ENCODE data around the gene GPRASP2.

Gene GPRASP2

DNA sequence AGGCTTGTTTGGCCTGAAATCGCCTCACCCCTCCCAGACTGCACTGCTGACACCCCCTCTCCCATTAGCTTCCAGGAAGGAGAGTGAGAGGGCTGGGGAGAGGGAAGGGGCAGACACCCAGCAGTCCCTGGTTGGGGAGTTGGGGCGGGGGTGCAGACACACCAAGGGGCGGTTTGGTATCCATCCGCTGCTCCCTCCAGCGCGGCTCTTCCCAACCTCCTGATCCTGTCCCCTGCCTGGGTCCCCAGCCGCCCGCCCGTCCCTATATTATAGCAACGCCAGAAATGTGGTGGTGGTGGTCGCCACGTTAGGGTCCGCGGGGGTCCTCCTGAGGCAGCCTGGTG is 33.2 kb downstream of the GPRASP2 start:
- no peak for DNase-seq (ENCODE audit: low read depth)

DNA sequence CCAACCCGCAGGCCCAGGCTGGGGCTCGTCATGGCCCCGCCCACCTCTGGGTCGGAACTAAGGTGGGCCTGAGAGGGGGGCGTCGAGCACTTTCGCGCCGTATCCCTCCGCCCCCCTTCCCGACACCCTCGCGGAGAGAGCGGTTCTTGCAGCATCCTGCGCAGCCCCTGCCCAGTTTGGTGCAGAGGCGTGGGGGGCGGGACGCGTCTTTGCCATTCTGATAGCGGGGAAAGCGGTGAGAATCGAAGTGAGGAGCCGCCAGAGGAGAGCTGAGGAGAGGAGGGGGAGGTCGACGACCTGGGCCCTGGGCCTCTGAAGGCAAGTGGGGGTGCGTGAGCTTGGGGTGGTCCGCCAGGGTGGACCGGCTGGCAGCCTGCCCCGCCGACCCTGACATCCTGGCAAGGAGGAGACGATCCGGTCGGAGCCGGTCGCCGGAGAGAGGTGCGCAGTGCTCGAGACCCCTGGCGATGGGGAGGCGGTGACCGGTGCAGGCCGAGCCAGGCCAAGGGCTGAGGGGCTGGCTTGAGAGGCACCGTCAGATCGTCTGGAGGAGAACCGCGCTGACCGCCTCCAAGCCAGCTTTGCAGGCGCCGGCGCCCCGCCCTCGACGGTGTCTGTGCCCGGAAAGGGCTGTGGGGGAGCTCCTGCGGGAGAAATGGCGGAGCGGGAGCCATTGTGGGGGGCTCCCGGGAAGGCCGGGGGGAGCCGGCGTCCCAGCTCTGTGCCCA is 33.8 kb downstream of the GPRASP2 start:
- no peak for DNase-seq (ENCODE audit: low read depth)

DNA sequence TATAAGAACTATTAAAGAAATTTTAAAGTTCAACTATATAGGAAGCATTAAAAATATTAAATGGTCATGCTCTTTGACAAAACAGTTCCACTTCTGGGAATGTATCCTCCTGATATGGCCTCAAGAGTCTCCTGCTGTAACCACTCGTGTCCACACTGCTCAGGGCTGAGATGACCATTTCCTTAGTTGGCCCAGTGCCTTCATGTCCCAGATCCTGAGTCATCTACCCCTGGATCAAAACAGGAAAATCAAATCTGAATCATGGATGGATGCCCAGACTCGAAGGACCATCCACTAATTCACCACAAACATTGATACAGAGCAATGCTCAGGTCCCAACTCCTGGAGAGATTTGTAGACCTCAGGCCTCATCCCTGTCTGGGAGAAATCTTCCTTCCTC is 53.0 kb downstream of the GPRASP2 start:
- peak; percentile 66 for DNase-seq (ENCODE audit: low read depth)

DNA sequence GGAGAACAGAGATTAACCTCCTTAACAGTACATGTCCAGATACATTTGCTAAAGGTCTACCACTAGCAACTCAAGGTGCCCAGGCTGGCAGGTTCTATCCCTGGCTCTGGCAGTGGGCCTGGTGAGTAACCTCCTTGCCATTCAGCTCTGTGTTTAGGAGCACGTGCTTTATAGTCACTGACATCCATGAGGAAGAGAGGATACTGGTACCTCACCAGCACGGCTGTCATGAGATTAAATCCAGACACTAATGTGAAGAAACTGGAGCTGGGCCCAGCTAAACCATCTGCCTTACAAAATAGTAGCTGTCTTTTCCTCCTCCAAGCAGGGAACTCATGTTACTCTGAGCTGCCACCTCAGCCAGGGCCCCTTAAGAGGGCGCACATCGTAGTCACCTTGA is 53.6 kb downstream of the GPRASP2 start:
- peak; percentile 53 for DNase-seq (ENCODE audit: low read depth)

DNA sequence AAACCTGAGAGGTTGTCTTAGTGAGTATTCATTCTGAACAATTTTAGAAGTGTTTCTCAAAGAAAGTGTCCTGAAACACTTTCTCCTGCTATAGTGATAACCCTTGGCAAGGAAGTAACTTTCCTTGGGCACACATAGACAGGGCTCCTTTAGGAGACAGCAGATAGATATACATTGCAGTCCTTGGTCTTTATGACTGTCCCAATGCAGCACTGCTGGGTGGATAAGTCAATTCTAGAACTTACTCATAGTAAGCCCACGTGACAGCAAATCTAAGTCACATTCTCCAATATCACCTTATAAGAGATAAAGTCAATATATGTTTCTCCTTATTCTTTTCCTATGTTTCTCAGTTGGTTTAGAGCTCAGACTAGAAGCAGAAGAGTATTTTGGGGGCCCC is 55.0 kb downstream of the GPRASP2 start:
- no peak for DNase-seq (ENCODE audit: low read depth)

Measured in HS-5 (cell line).